DMS153 treated with DMSO at 0.1 percent for 48 hours (cell line): ENCODE data around the gene NRN1L.
"Not testable (repeated sequence)": the region's sequence is repeated elsewhere in the genome, so short reads cannot be mapped to it uniquely, and the experiment has no call there.

Experiments used
- DNase-seq: peaks from one replicate; lab custom pipeline; 2025; ENCODE audit not compliant: unreplicated experiment; lab: John Stamatoyannopoulos, UW

Gene NRN1L

GRCh38 chr16:67882374-67883145 is 2.1 kb upstream of the NRN1L start:
- DNase-seq: no peak

- no peak for DNase-seq
Measured at GRCh38 chr16:67883146-67883871, 1.4 kb upstream of the NRN1L start.

GRCh38 chr16:67883872-67884261 is 818 bp upstream of the NRN1L start:
- peak; percentile 68 for DNase-seq

GRCh38 chr16:67885545-67885944 is 860 bp downstream of the NRN1L start:
- DNase-seq: no peak

DNA sequence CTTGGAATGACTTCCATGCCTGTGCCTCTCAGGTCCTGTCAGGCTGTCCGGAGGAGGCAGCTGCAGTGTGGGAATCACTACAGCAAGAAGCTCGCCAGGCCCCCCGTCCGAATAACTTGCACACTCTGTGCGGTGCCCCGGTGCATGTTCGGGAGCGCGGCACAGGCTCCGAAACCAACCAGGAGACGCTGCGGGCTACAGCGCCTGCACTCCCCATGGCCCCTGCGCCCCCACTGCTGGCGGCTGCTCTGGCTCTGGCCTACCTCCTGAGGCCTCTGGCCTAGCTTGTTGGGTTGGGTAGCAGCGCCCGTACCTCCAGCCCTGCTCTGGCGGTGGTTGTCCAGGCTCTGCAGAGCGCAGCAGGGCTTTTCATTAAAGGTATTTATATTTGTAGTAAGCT is 1.3 kb downstream of the NRN1L start:
- no peak for DNase-seq

DNA sequence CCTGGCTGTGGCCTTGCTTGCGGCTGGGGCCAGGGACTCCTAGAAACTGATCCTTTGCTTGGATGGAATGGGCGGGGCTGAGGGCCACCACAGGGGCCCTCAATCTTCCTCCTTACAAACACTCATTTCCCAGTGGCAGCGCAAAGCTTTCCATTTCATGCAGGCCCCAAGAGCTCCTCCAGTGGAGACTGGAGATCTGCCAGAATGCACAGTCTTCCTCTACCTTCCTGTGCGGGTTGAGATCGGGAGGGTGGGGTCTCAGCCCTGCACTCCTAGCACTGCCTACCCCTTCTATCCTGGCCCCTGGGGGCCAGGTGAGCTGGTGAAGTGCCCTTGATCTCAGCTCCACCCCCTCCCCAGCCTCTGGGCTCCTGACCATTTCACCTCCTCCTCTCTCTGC is 1.7 kb downstream of the NRN1L start:
- DNase-seq: no peak

GRCh38 chr16:67888331-67888730 is 3.6 kb downstream of the NRN1L start:
- no peak for DNase-seq

- no peak for DNase-seq
Measured at GRCh38 chr16:67892375-67892774, 7.7 kb downstream of the NRN1L start.

DNA sequence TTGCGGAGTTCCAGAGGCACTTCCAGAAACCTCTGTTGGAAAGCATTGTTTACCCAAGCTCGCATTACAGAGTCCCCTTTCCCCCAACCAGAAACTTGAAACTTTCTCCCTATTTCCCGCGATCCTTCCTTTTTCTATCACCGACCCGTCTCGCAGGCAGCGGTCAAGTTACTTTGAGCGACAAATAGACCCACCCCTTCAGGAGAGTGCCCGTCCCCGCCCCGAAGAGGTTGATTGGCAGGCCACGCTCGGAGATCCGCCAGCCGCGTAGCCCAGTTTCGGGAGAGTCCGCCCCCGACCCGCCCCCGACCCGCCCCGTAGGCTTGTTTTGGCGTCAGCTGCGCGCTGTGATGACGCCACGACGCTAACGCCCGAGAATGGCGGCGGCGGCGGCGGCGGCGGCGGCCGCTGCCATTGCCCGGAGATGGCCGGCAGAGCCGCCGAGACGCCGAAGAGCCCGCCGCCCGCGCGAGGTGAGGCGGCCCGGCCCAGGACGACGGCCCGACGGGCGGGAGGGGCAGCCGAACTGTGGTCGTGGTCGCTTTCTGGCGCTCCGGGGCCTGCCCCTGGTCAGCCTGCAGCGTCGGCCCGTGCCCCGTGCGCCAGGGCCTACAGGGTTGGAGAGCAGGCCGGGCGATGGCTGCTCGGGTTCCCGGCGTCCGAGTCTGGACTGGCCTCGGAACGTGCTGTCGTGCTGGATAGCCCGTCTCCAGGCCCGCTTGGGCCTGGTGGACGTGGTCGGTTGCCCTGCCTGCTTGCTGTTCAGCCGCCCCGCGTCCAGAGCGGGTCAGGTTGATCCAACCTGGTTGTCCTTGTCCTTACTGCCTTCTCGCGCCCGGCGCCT is 8.4 kb downstream of the NRN1L start, which contains the start of gene PSKH1:
Gene PSKH1 (plus strand): TSS at position 356 of the 844 bp plus-strand sequence. CDS start 15,496 bp downstream, outside the sequence.
- peak; percentile 86 for DNase-seq

GRCh38 chr16:67893743-67894399 is 9.2 kb downstream of the NRN1L start:
- no peak for DNase-seq

DNA sequence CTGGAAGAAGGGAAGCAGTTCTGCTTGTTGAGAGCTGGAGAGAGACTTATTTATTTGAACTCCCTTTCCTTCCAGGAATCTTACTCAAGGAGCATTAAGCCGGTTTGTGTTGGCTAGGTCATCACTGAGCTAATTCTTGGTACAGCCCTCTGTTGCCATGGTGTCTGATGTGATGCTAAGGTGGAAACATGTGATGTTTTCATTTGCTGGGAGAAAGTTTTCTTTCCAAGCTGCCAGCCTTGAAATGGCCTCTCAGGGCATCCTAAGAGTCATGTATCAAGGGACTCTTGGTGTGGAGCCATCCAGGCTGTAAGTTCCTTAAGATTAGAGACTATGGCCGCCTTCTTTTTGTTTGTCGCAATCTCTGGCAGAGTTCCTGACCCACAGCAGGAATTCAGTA is 12.5 kb downstream of the NRN1L start:
- DNase-seq: no peak

DNA sequence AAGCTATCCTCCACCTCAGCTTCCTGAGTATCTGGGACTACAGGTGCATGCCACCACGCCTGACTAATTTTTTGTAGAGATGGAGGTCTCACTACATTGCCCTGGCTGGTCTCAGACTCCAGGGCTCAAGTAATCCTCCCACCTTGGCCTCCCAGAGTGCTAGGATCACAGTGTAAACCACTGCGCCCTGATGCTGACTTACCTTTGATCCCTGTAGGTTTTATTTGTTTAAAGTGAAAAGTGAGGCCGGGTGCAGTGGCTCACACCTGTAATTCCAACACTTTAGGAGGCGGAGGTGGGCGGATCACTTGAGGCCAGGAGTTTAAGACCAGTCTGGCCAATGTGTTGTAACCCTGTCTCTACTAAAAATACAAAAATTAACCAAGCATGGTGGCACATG is 17.0 kb downstream of the NRN1L start:
- DNase-seq: no peak

GRCh38 chr16:67902831-67903230 is 18.1 kb downstream of the NRN1L start:
- DNase-seq: no peak

GRCh38 chr16:67907397-67908180 is 22.9 kb downstream of the NRN1L start:
- no peak for DNase-seq

DNA sequence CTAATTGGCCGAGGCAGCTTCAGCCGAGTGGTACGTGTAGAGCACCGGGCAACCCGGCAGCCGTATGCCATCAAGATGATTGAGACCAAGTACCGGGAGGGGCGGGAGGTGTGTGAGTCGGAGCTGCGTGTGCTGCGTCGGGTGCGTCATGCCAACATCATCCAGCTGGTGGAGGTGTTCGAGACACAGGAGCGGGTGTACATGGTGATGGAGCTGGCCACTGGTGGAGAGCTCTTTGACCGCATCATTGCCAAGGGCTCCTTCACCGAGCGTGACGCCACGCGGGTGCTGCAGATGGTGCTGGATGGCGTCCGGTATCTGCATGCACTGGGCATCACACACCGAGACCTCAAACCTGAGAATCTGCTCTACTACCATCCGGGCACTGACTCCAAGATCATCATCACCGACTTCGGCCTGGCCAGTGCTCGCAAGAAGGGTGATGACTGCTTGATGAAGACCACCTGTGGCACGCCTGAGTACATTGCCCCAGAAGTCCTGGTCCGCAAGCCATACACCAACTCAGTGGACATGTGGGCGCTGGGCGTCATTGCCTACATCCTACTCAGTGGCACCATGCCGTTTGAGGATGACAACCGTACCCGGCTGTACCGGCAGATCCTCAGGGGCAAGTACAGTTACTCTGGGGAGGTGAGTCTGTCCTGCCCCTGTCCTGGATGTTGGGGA is 24.5 kb downstream of the NRN1L start:
- DNase-seq: no peak

- no peak for DNase-seq
Measured at GRCh38 chr16:67910158-67910557, 25.5 kb downstream of the NRN1L start.

DNA sequence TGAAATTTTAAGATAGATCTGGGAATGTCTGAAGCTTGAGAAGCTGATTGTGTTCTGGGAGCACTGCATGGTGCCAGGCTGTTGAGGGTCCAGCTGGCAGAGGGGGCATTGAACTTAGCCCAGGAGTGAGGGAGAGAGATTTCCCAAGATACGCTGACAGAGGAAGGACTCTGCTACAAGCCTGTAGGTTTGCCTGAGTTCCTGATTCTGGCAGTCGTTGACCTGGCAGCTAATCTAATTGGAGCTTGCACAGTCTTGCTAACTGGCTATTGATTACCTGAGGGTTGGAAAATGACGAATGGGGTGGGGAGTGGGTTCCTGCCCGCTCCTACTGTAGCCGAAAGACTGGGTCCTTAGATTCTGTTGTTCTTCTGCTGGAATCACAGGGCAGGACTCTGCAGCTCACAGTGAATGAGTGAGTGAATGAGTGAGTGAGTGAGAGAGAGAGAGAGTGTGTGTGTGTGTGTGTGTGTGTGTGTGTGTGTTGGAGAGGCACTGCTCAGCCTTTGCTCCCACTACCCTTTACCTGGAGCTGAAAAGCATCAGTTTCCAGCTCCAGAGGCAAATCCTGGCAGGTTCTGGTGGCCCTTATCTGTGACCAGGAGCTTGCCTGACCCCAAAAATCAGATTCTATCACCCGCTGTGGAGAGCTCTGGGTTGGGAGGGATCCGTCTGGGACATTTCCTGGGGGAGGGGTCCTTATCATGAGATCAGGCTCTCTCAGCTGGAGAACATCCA is 30.2 kb downstream of the NRN1L start:
- no peak for DNase-seq

DNA sequence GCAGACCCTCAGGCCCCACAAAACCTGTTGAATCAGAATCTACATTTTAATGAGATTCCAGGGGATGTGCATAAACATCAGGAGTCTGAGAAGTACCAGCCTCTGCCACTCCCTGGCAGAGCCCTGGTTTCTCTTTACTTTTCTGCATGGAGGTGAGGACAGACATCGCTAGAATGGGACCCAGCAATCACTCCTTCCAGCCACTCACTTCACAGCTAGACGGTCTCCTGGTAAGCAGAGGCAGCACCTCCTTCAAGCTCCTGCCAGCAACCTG is 30.7 kb downstream of the NRN1L start:
- DNase-seq: not testable (repeated sequence)
